HepG2 (cell line): ENCODE measurements around the gene CD248. TPM values are rescaled to one million over a fixed set of nuclear protein-coding genes. Genes with fewer than 3 reads are reported as not detected.

Source experiments
- ATAD3A ChIP-seq: sonication (generic); formaldehyde crosslinking; IDR thresholded peaks from 2 replicates; pipeline ENCODE4 v1.4.0; 2020; ENCODE audit warnings: missing genetic modification reagents
- BRCA1 ChIP-seq: sonication (generic); formaldehyde crosslinking; IDR thresholded peaks from 2 replicates; pipeline ENCODE4 v1.4.0; 2020; ENCODE audit warnings: missing genetic modification reagents
- CREBL2 ChIP-seq: sonication (generic); formaldehyde crosslinking; IDR thresholded peaks from 2 replicates; pipeline ENCODE4 v1.8.1; 2023; ENCODE audit warnings: missing genetic modification reagents, mild to moderate bottlenecking, borderline replicate concordance
- DR1 ChIP-seq: sonication (generic); formaldehyde crosslinking; IDR thresholded peaks from 2 replicates; pipeline ENCODE4 v1.8.0; 2021; ENCODE audit warnings: mild to moderate bottlenecking, missing genetic modification reagents, inconsistent platforms
- PATZ1 ChIP-seq: sonication (generic); formaldehyde crosslinking; IDR thresholded peaks from 2 replicates; pipeline ENCODE4 v1.4.0; 2020; ENCODE audit warnings: missing genetic modification reagents
- TAF1 ChIP-seq: sonication (generic); formaldehyde crosslinking; IDR thresholded peaks from 2 replicates; pipeline ENCODE4 v1.4.0; 2020; ENCODE audit warnings: missing genetic modification reagents
- TEF ChIP-seq: sonication (generic); formaldehyde crosslinking; IDR thresholded peaks from 2 replicates; pipeline ENCODE4 v1.5.0; 2020; ENCODE audit warnings: missing genetic modification reagents
- TFDP1 ChIP-seq: IDR thresholded peaks from 2 replicates; pipeline ENCODE4 v1.6.1; 2016; ENCODE audit warnings: missing compliant biosample characterization, missing genetic modification reagents, borderline replicate concordance
- U2AF1 ChIP-seq: fragments of 200-400 bp; formaldehyde crosslinking; optimal IDR thresholded peaks from 2 replicates; pipeline ENCODE3; 2017; ENCODE audit warnings: mild to moderate bottlenecking, low read depth, low read length
- ZBED4 ChIP-seq: sonication (generic); formaldehyde crosslinking; IDR thresholded peaks from 2 replicates; pipeline ENCODE4 v1.4.0; 2020; ENCODE audit warnings: missing genetic modification reagents, borderline replicate concordance
- ZMAT3 ChIP-seq: sonication (generic); formaldehyde crosslinking; conservative IDR thresholded peaks from 2 replicates; pipeline ENCODE4 v1.7.0; 2021; ENCODE audit warnings: missing genetic modification reagents
- ZNF230 ChIP-seq: sonication (generic); formaldehyde crosslinking; IDR thresholded peaks from 2 replicates; pipeline ENCODE4 v1.4.0; 2020; ENCODE audit warnings: mild to moderate bottlenecking, missing genetic modification reagents
- ZNF562 ChIP-seq: sonication (generic); formaldehyde crosslinking; IDR thresholded peaks from 2 replicates; pipeline ENCODE4 v1.8.0; 2022; ENCODE audit warnings: missing genetic modification reagents, borderline replicate concordance
- ZNF609 ChIP-seq: sonication (generic); formaldehyde crosslinking; IDR thresholded peaks from 2 replicates; pipeline ENCODE4 v1.4.0; 2020; ENCODE audit warnings: mild to moderate bottlenecking, missing genetic modification reagents, borderline replicate concordance
- ZNF839 ChIP-seq: sonication (generic); formaldehyde crosslinking; IDR thresholded peaks from 2 replicates; pipeline ENCODE4 v1.4.0; 2020; ENCODE audit warnings: missing genetic modification reagents, mild to moderate bottlenecking, borderline replicate concordance
- polyA plus RNA-seq, 8 experiments: library from polyadenylated mRNA; depleted of rRNA in 3 of 8; stranded (reverse) in 7 of 8; unstranded in 1 of 8; fragments of >200 nt; fragmentation: Illumina TruSeq in 4 of 8; extraction: Trizol in 4 of 8; gene quantifications; 2 replicates each; pipeline versions ENCODE4 v1.2.1 to v1.2.3, GENCODE V29; 2011 to 2016; ENCODE audit warnings: low read depth in 4 of 8, missing spikeins in 1 of 8, mixed read lengths in 1 of 8; ENCODE audit not compliant: insufficient read depth in 1 of 8
- total RNA-seq, 5 experiments: library from RNA; depleted of rRNA; stranded (reverse); fragments of >200 nt; fragmentation: Illumina TruSeq; extraction: Trizol; gene quantifications; 2 replicates each; pipeline ENCODE4 v1.2.3, GENCODE V29; 2016; ENCODE audit warnings: low read depth in 1 of 5

CD248 gene
- total and polyA plus RNA-seq, 2 of the 13 experiments (the other 11 are each of a cell fraction or from before 2014, with no cell fraction given) = 0.25 to 0.35 TPM

GRCh38 chr11:66344550-66345315 lies 27.9 kb upstream of the CD248 start, which contains the start of gene BRMS1 (continued):
- no peak for TF ChIP-seq U2AF1
- no peak for TF ChIP-seq CREBL2
- TF ChIP-seq BRCA1 (CRISPR knock-in tag) = no peak
- 0 out of 2 replicates have a peak, but pooled peaks have one; percentile 67 for TF ChIP-seq DR1 (CRISPR knock-in tag)
- TF ChIP-seq ZNF609 = peak; percentile 47; the same call in 1 of the 2 replicates
- TF ChIP-seq TEF = no peak
- peak; percentile 67; the same call in 1 of the 2 replicates for TF ChIP-seq TAF1
- peak; percentile 48; the same call in 1 of the 2 replicates for TF ChIP-seq TFDP1 (CRISPR knock-in tag)
- TF ChIP-seq ATAD3A (CRISPR knock-in tag) = no peak
- TF ChIP-seq PATZ1 (CRISPR knock-in tag) = 0 out of 2 replicates have a peak, but pooled peaks have one; percentile 41
- peak; percentile 75; the same call in 1 of the 2 replicates for TF ChIP-seq ZMAT3 (CRISPR knock-in tag)
- TF ChIP-seq ZNF562 (CRISPR knock-in tag) = no peak
- TF ChIP-seq ZBED4 (CRISPR knock-in tag) = no peak
- peak; percentile 72; the same call in 1 of the 2 replicates for TF ChIP-seq ZNF839 (CRISPR knock-in tag)
- TF ChIP-seq ZNF230 (CRISPR knock-in tag) = peak; percentile 70; the same call in 1 of the 2 replicates
